HL-60 (cell line): ENCODE results near the gene BRINP3.

Experiments
- GABPA ChIP-seq: IDR thresholded peaks from 2 replicates; pipeline ENCODE4 v1.6.1; 2012; ENCODE audit warnings: low read depth
- POLR2AphosphoS5 ChIP-seq: IDR thresholded peaks from 2 replicates; pipeline ENCODE4 v1.6.1; 2012; ENCODE audit warnings: low read depth
- TF ChIP-seq, protein P1 (sequence below): IDR thresholded peaks from one replicate; pipeline ENCODE4 v1.5.1; 2011; ENCODE audit warnings: low read length, control low read depth, inconsistent platforms; ENCODE audit not compliant: insufficient read depth
- TF ChIP-seq, protein P2 (sequence below): IDR thresholded peaks from 2 replicates; pipeline ENCODE4 v1.6.1; 2012; ENCODE audit warnings: low read depth; ENCODE audit not compliant: insufficient replicate concordance

DNA sequence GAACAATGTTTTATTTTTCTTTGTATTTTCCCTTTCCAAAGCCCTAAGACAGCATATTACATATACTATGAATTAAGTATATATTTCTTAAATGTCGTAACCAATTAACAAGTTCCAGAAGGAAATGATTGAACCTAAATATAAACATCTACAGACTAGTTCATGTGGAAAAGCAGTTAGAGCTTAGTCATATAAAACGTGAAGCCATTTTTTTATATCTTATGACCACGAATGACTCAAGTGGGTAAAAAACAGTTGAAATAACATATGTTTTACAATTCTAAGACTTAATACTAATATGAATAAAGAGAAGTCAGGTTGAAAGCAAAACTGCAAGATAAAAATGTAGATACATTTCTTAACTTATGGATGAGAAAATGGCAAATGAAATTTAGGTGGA is 307.3 kb downstream of the BRINP3 start:
- TF ChIP-seq, protein P1, sequence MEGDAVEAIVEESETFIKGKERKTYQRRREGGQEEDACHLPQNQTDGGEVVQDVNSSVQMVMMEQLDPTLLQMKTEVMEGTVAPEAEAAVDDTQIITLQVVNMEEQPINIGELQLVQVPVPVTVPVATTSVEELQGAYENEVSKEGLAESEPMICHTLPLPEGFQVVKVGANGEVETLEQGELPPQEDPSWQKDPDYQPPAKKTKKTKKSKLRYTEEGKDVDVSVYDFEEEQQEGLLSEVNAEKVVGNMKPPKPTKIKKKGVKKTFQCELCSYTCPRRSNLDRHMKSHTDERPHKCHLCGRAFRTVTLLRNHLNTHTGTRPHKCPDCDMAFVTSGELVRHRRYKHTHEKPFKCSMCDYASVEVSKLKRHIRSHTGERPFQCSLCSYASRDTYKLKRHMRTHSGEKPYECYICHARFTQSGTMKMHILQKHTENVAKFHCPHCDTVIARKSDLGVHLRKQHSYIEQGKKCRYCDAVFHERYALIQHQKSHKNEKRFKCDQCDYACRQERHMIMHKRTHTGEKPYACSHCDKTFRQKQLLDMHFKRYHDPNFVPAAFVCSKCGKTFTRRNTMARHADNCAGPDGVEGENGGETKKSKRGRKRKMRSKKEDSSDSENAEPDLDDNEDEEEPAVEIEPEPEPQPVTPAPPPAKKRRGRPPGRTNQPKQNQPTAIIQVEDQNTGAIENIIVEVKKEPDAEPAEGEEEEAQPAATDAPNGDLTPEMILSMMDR = no peak
- TF ChIP-seq POLR2AphosphoS5 = no peak
- TF ChIP-seq, protein P2, sequence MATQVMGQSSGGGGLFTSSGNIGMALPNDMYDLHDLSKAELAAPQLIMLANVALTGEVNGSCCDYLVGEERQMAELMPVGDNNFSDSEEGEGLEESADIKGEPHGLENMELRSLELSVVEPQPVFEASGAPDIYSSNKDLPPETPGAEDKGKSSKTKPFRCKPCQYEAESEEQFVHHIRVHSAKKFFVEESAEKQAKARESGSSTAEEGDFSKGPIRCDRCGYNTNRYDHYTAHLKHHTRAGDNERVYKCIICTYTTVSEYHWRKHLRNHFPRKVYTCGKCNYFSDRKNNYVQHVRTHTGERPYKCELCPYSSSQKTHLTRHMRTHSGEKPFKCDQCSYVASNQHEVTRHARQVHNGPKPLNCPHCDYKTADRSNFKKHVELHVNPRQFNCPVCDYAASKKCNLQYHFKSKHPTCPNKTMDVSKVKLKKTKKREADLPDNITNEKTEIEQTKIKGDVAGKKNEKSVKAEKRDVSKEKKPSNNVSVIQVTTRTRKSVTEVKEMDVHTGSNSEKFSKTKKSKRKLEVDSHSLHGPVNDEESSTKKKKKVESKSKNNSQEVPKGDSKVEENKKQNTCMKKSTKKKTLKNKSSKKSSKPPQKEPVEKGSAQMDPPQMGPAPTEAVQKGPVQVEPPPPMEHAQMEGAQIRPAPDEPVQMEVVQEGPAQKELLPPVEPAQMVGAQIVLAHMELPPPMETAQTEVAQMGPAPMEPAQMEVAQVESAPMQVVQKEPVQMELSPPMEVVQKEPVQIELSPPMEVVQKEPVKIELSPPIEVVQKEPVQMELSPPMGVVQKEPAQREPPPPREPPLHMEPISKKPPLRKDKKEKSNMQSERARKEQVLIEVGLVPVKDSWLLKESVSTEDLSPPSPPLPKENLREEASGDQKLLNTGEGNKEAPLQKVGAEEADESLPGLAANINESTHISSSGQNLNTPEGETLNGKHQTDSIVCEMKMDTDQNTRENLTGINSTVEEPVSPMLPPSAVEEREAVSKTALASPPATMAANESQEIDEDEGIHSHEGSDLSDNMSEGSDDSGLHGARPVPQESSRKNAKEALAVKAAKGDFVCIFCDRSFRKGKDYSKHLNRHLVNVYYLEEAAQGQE = no peak
- TF ChIP-seq GABPA = no peak
